Measurements from ENCODE around the gene GRWD1.
A peak's percentile ranks its signal among the peaks of the same experiment; 100 is the strongest.

Gene GRWD1

DNA sequence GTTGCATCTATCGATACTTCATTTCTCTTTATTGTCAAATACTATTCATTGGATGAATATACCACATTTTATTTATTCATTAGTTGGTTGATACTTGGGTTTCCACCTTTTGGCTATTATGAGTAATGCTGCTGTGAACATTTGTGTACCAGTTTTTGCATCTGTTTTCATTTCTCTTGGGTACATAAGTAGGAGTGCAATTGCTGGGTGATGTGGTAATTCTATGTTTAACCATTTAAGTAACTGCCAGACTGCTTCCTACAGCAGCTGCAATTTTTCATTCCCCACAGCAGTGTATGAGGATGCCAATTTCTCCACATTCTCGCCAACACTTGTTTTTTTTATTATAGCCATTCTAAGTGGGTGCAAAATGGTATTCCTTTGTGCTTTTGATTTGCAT is 12.2 kb downstream of the GRWD1 start:
- DNase-seq = no peak

DNA sequence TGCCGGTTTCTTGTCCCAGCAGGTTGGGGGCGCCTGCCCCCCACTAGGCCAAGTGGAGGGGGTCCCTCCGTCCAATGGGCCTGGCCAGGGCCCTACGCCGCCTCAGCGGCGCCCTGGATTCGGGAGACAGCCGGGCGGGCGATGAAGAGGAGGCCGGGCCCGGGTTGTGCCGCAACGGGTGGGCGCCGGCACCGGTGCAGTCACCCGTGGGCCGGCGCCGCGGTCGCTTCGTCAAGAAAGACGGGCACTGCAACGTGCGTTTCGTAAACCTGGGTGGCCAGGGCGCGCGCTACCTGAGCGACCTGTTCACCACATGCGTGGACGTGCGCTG is 15.8 kb downstream of the GRWD1 start:
- no peak for DNase-seq

DNA sequence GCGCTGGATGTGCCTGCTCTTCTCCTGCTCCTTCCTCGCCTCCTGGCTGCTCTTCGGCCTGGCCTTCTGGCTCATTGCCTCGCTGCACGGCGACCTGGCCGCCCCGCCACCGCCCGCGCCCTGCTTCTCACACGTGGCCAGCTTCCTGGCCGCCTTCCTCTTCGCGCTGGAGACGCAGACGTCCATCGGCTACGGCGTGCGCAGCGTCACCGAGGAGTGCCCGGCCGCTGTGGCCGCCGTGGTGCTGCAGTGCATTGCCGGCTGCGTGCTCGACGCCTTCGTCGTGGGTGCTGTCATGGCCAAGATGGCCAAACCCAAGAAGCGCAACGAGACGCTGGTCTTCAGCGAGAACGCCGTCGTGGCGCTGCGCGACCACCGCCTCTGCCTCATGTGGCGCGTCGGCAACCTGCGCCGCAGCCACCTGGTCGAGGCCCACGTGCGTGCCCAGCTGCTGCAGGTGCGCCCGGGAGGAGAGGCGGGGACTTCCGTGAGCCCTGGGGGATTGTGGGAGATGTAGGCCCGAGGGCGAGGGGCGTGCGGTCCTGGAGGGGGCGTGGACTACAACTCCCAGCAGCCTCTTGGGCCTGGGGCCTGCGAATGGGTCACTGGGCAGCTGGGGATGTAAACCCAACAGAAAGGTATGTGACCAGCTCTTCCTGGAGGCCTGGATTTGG is 16.3 kb downstream of the GRWD1 start:
- DNase-seq = no peak

DNA sequence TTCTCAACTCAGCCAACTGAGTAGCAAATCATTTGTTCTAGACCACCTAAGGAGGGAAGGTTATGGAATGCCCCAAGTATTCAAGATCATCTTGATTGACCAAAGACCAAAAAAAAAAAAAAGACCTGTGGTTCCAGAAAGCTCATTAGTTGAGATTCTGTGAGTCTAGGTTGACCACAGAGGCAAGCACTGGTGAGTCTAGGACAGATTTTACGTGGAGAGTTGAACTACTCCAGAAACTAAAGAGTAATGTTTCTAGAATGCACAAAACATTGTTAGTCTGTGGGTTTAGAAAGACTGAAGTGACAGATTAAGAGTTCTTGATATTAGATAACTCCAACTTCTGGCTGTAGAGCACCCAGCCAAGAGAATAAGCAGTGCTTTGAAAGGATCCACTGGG is 19.4 kb downstream of the GRWD1 start:
- no peak for DNase-seq

DNA sequence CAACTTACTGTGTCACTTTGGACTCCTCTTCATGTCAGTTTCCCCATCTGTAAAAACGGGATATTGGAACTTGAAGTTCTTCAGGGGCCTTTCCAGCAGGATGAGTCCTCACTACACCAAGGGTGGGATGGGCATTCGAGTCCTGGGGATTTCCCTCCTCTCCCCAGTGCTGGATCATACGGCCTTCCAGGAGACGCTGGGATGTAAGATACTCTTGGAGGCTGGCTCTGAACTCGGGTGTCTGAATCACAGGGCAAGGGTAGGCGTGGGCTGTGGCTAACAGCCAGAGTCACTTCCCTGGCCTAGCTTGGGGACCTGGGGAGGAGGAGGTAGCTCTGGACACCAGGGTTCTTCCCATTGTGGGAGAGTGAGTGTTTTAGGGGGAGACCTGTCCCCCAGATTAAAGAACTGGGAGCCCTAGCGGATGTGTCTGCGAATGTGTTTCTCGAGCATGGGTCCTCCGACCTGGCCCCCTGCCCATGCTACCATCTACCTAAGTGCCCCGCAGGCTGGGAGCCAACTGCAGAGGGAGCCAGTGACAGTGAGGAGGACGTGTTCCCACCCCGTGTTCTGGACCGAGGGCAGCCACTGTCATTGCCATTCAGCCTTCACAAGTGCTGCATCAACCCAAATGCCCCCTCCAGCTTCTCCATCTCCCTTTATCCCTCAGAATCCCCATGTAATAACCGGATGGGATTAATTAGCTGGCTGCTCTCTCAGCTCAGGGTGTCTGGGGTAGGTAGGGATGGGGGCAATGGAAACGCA is 21.0 kb downstream of the GRWD1 start:
- DNase-seq = no peak

DNA sequence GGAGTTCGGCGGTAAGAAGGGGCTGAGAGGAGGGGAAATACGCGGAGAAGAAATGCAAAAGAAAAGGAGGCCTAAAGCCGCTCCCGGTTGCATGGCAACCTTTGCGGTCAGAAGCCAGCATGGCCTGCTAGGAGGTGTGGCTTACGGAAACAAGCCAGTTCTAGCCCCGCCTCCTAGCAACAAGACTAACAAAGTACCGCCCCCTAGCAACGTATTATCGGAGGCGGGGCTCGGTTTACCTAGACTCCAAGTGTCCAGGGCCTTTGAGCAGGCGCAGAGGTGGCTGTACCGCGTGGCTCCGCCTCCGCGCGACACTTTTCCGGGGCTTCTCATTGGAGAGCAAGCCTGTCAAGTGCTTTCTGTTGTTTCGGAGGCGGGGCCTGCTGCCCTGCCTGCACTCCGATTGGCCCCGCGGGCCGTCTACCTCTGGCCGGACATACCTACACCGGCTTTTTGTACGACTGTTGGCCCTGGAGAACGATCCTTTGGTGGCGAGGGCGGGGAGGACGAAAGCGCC is 23.0 kb downstream of the GRWD1 start:
- peak; percentile 99 to 100 for DNase-seq

DNA sequence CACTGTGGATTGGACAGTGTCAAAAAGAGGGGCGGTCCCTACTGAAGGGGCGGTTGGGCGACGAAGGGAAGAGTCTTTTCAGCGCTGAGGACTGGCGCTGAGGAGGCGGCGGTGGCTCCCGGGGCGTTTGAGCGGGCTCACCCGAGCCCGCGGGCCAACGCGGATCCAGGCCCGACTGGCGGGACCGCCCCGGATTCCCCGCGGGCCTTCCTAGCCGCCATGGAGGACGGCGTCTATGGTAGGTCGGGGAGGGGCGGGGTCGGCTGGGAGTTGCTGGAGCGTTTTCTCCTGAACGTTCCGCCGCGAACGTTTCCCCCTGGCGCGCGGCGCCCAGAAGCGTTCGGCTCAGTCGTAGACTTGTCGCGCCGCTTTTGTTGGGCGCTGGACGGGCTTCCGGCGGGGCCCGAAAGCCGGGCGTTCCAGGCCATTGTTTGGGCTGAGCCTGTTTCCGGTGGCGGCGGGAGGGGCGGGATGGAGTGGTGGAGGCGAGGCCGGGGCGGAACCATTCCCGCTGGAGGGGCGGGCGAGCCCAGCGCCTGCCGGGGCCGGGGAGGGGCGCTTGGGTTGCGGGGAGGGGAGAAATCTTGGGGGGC is 23.6 kb downstream of the GRWD1 start, which contains the start of gene CYTH2:
TSS of gene CYTH2 (plus strand) at position 81 of the 593 bp plus-strand sequence. CDS start at position 220, 139 bp downstream.
- peak; percentile 84 to 87 for DNase-seq

DNA sequence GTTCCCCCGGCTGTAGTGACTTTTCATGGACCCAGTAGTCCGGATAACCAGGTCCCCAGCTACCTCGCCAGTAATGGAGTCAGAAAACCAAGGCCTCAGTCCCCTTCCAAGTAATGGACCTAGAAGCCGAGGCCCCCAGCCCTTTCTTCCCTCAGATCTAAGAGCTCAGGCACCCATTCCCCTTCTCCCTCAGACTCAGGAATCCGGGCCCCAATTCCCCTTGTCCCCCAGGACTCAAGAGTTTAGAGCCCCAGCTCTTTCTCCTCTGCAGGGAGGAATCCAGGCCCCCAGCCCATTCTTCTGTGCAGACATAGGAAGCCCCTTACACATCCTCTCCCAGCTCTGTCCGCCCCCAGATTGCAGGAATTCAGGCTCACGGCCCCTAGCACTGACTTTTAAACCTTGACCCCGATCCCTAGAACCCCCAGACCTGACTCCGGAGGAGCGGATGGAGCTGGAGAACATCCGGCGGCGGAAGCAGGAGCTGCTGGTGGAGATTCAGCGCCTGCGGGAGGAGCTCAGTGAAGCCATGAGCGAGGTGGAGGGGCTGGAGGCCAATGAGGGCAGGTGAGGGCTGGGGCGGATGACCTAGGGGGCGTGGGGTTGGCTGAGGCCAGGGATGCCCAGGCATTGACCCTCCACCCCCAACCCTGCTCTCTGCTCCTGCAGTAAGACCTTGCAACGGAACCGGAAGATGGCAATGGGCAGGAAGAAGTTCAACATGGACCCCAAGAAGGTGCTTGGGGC is 24.3 kb downstream of the GRWD1 start:
- no peak for DNase-seq

DNA sequence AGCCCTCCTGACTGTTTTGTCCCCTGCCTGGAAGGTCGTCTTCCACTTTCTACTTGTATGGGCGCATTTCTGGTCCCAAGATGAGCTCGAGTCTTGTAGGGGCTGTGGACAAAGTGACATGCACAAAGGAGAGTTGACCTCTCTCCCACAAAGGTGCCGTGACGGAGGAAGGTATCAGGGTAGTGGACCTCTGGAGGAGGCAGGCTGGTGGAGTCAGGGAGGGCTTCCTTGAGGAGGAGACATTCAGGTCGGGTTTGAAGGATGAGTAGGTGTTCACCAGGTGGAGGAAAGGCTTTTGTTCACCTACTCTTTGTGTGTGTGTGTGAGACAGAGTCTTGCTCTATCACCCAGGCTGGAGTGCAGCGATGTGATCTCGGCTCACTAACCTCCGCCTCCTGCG is 25.1 kb downstream of the GRWD1 start:
- DNase-seq = no peak

DNA sequence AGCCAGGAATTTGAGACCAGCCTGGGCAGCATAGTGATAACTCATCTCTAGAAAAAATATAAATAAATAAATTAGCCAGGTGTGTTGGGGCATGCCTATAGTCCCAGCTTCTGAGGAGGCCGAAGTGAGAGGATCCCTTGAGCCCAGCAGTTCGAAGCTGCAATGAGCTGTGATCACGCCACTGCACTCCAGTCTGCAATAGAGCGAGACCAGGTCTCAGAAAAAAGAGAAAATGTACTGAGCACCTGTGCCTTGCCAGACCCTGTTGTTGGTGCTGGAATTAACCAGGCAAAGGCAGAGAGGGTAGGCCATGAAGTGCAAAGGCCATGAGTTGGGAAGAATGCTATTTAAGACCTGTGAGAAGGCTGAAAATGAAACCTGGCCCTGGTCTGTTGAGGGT is 26.1 kb downstream of the GRWD1 start:
- no peak for DNase-seq

DNA sequence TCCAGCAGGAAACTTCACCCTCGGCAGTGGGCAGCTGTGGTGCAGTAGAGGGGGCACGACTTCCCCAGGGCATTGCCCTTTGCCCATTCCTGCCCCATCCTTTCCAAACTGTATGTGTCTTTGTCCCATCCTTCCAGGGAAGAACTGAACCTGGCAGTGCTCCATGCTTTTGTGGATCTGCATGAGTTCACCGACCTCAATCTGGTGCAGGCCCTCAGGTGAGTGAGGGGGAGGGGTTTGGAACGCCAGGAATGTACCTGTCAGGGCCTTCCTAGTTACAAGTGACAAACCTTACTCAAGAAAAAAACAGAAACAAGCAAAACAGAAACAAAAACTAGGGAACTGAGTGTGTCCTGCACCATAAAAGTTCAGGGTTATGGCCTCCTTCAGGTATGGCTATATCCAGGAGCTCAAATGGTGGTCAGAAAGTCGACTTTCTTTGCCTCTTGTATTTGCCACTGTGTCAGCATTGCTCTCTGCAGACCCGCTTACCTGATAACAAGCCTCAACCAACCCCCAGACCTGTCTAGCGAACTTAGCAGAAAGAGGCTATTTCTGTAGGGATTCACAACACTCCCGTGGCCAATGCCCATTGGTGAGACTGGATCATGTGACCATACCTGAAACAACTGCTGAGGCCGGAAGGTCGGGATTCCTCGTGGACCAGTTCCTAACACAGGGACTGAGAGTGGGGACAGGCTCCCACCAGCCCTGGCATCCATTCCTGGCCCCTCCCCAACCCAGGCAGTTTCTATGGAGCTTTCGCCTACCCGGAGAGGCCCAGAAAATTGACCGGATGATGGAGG is 27.6 kb downstream of the GRWD1 start:
- DNase-seq = no peak

DNA sequence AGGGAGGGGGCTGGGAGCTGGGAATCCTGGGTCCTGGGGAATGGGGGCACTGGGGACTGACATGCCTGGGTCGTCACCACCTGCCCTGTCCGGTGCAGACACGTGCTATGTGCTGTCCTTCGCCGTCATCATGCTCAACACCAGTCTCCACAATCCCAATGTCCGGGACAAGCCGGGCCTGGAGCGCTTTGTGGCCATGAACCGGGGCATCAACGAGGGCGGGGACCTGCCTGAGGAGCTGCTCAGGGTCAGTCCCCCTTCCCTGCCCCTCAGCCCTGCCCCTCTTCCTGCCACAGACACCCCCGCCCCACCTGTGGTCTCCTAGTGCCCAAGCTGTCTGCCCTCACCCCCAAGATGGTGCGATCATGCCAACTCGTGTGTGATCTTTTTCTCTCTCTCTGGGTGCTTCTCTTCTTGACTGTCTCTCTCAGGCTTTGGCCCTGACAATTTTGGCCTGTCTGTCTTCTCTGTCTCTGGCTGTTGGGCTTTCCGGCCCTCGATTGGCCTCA is 28.4 kb downstream of the GRWD1 start:
- DNase-seq = no peak

DNA sequence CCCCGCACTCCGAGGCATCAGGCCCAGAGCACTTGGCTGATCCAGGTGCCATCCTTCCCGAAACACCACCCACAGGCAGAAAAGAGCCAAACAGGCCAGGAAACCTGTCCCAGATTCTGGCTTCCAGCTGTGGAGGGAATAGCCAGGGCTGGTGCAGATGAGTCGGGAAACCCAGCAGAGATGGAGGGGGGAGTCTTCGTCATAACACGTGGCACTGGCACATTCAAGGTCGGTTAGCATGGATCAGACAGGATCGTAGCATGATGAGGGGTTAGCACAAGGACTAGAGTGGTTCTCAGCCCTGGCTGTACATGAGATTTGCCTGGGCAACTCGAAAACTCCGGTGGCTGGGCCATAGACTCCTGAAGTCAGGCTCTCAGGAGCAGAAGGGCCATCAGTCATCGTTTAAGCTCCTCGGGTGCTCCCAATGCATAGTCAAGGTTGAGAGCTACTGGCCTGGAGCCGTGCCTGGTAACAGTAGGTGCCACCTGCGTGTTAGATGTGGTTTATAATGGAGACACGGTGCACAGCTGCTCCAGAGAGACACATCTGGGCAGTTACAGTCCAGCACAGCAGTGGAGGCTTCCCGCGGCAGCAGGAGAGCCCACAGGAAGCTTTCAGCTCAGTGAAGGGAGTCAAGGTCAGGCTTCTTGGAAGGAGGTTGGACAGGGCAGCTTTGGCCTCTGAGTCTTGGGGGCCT is 29.7 kb downstream of the GRWD1 start:
- no peak for DNase-seq

DNA sequence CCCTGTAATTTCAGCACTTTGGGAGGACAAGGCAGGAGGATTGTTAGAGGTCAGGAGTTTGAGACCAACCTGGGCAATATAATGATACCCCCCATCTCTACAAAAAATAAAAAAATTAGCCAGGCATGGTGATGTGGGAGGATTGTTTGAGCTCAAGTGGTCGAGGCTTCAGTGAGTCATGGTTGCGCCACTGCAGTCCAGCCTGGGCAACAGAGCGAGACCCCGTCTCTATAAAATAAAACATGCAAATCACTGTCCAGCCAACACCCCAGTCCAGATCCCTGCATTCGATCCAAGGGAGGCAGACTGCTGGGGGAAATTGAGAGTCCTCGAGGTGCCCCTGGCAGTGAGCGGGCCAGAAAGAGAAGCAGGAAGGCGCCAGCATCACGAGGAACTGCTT is 30.4 kb downstream of the GRWD1 start:
- DNase-seq = no peak

DNA sequence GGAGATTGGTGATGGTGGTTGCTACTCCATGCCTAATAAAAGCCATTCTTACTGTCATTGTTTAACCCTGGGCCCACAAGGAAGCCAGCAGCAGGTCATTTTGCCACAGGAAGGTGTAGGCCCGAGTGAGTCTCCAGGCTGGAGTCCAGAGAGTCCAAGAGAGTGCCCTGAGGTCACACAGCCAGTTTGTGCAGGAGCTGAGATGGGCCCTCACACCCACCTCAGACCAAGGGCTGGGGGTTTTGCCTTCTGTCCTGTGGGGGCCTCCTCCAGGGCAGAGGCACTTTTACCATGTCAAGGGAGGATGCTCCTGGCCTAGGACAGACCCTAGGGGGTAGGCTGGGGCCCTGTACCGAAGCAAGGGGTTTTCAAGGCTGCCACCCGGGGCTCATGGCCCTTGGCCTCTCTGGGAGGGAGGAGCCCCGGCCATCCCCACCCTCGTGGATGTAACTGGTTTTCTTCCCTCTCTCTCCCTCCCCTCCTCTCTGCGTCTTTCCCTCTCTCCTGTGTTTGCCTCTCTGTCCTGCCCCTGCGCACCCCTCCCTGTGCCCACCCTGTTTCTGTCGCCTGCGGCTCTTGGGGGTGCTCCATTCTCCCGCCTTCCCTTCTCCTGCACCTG is 31.4 kb downstream of the GRWD1 start:
- no peak for DNase-seq

DNA sequence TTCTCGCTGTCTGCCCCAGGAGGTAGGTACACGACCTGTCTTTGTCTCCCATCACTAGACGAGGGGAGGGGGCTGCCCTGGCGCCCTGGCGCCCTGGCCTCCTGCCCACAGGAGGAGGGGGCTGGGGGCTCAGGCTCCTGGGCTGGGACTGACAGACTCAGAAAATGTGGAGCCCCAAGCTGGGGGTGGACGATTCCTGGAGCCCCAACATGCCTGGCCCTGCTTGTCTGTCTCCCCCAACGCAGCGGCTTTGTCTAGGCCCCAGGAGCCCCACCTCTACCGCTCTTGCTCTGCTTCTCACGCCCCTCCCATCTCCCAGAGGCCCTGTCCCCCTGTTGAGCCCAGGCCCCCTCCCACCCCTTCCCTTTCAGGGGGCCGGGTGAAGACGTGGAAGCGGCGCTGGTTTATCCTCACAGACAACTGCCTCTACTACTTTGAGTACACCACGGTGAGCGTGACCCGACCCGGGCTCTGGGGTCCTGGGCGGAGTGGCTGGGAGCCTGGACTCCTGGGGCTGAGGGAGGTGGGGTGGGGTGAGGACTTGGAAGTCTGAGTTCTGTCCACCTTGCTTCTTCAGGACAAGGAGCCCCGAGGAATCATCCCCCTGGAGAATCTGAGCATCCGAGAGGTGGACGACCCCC is 32.0 kb downstream of the GRWD1 start:
- no peak for DNase-seq

DNA sequence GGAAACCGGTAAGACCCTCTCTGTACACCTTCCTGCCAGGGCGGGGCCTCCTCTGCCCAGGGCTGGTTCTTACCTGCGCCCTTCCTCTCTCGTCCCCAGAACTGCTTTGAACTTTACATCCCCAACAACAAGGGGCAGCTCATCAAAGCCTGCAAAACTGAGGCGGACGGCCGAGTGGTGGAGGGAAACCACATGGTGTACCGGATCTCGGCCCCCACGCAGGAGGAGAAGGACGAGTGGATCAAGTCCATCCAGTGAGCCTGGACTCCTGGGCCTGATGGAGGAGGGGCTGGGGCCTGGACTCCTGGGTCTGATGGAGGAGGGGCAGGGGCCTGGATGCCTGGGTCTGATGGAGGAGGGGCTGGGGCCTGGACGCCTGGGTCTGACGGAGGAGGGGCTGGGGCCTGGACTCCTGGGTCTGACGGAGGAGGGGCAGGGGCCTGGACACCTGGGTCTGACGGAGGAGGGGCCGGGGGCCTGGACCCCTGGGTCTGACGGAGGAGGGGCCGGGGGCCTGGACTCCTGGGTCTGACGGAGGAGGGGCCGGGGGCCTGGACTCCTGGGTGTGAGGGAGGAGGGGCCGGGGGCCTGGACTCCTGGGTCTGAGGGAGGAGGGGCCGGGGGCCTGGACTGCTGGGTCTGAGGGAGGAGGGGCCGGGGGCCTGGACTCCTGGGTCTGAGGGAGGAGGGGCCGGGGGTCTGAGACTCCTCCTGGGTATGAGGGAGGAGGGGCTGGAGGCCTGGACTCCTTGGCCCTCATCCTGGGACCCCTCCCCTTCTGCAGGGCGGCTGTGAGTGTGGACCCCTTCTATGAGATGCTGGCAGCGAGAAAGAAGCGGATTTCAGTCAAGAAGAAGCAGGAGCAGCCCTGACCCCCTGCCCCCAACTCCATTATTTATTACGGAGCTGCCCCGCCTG is 32.8 kb downstream of the GRWD1 start:
- no peak for DNase-seq

DNA sequence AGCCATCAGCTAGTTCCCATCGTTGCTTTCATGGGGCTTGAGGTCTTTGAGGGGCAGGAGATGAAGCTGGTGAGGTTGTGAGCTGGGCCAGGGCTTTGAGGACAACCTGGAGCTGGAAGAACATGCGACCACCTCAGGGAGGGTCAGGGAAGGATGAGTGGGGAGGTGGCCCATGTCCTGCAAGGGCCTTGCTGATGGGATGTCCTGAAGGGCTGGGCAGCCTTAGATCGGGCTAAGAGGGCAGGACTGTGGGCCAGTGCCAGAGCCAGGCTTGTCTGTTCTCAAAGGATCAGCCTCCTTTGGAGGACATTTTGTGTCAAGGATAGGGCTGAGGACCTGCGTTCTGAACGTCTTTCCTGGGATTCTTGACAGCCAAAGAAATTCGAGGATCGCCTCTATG is 33.9 kb downstream of the GRWD1 start:
- DNase-seq = no peak

DNA sequence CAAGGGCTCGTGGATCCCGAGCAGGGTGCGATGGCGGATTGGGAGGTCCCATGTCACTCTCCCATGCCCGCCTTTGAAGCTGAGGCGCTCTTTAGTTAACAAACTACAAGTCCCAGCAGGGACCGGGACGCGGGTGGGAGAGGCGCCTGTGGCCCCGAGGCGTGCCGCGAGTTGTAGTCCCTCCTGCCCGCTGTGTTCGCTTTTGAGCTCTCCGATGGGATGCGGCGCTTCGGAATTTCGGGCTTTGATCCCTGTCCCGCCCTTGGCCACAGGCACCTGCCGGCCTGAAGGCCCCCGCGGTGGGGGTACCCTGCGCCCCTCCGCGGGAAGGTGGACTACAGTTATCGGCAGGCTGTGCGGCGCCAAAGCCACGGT is 34.4 kb downstream of the GRWD1 start:
- DNase-seq = peak; percentile 35 to 47

Measured in activated CD4-positive, alpha-beta T cell treated with anti-CD3 and anti-CD28 coated beads, Interleukin-2, amount 50 U/mL, for 48 hours (primary cell).